Ureter (tissue), 1 donor: Measurements from ENCODE around the gene EP400. TPM values are rescaled to one million over a fixed set of nuclear protein-coding genes. Genes with fewer than 3 reads are reported as not detected.
"Not testable (repeated sequence)": the region's sequence is repeated elsewhere in the genome, so short reads cannot be mapped to it uniquely, and the experiment has no call there.

ENCODE experiments used
- DNase-seq: peaks from one replicate; pipeline ENCODE4 v3.0.0-alpha.2; 2020; ENCODE audit warnings: low spot score
- total RNA-seq: library from RNA; stranded (reverse); gene quantifications from one replicate; pipeline ENCODE4 v1.2.4, GENCODE V29; 2023
- donor health status: DM: yes; HTN: yes; CAD: no.

EP400 gene
- total RNA-seq, 1 donor from 2014 or later, result 71.8 TPM

GRCh38 chr12:132083941-132084620, 134.3 kb downstream of the EP400 start:
- peak; percentile 90 for DNase-seq

GRCh38 chr12:132084621-132085290, 135.0 kb downstream of the EP400 start:
- peak; percentile 56 for DNase-seq

GRCh38 chr12:132085291-132085635, 135.5 kb downstream of the EP400 start:
- no peak for DNase-seq

GRCh38 chr12:132089407-132089910, 139.7 kb downstream of the EP400 start:
- DNase-seq, result no peak

GRCh38 chr12:132094269-132094891, 144.6 kb downstream of the EP400 start:
- no peak for DNase-seq

- DNase-seq, result no peak
Measured at GRCh38 chr12:132095520-132096409, 146.0 kb downstream of the EP400 start.

GRCh38 chr12:132099739-132100138, 150.0 kb downstream of the EP400 start:
- DNase-seq, result no peak

- DNase-seq, result no peak
Measured at GRCh38 chr12:132100306-132101065, 150.7 kb downstream of the EP400 start.

GRCh38 chr12:132102297-132102696, 152.6 kb downstream of the EP400 start:
- no peak for DNase-seq

- not testable (repeated sequence) for DNase-seq
Measured at GRCh38 chr12:132103072-132103471, 153.3 kb downstream of the EP400 start.

GRCh38 chr12:132103542-132104308, 154.0 kb downstream of the EP400 start:
- DNase-seq, result no peak

GRCh38 chr12:132105467-132105866, 155.7 kb downstream of the EP400 start:
- no peak for DNase-seq

- DNase-seq, result no peak
Measured at GRCh38 chr12:132106921-132107320, 157.2 kb downstream of the EP400 start.

- DNase-seq, result no peak
Measured at GRCh38 chr12:132108211-132108832, 158.6 kb downstream of the EP400 start.

- no peak for DNase-seq
Measured at GRCh38 chr12:132109741-132110140, 160.0 kb downstream of the EP400 start.

GRCh38 chr12:132110677-132111076, 160.9 kb downstream of the EP400 start:
- no peak for DNase-seq

GRCh38 chr12:132111654-132112304, 162.0 kb downstream of the EP400 start:
- DNase-seq, result no peak

- DNase-seq, result no peak
Measured at GRCh38 chr12:132114667-132115066, 164.9 kb downstream of the EP400 start.

- no peak for DNase-seq
Measured at GRCh38 chr12:132115500-132115899, 165.8 kb downstream of the EP400 start.
